ENCODE data around the gene MED13L. TPM values are rescaled to one million over a fixed set of nuclear protein-coding genes. Genes with fewer than 3 reads are reported as not detected.

MED13L gene
- total RNA-seq, 4 donors from 2014 or later: 158 to 247 (median 166) TPM

- DNase-seq (ENCODE audit: low spot score in 2 of 2): no peak
- no peak for TF ChIP-seq CTCF (IDR thresholded peaks at IDR 0.05)
- TF ChIP-seq POLR2A (IDR thresholded peaks at IDR 0.05): no peak
- 44% methylated on average over 2 of the region's 2 CpGs for WGBS, 2 donors
- intact Hi-C loops (cut with DNase I; ENCODE audit: low total_unique reads): no loop called here
- no peak overlapping the region for H3K4me3 ChIP-seq (ENCODE audit: low read depth, poor library complexity, severe bottlenecking)
Observed at GRCh38 chr12:116160231-116160630, 117.3 kb downstream of the MED13L start.

GRCh38 chr12:116159593-116160200 lies 117.8 kb downstream of the MED13L start:
- TF ChIP-seq POLR2A (IDR thresholded peaks at IDR 0.05) (no peak), CTCF (IDR thresholded peaks at IDR 0.05) (no peak)
- H3K4me3 ChIP-seq (ENCODE audit: low read depth, poor library complexity, severe bottlenecking): no peak overlapping the region
- WGBS, 2 donors: 83 to 95% methylated on average over 2 of the region's 2 CpGs
- intact Hi-C loops (cut with DNase I; ENCODE audit: low total_unique reads): no loop called here
- DNase-seq (ENCODE audit: low spot score in 2 of 2): no peak

GRCh38 chr12:116159175-116159574 lies 118.3 kb downstream of the MED13L start:
- TF ChIP-seq POLR2A (IDR thresholded peaks at IDR 0.05) (no peak), CTCF (IDR thresholded peaks at IDR 0.05) (no peak)
- 27 to 28% methylated on average over 1 of the region's 1 CpG for WGBS, 2 donors
- H3K4me3 ChIP-seq (ENCODE audit: low read depth, poor library complexity, severe bottlenecking): no peak overlapping the region
- DNase-seq (ENCODE audit: low spot score in 2 of 2): no peak
- intact Hi-C loops (cut with DNase I; ENCODE audit: low total_unique reads): no loop called here

GRCh38 chr12:116157845-116158267 lies 119.6 kb downstream of the MED13L start:
- DNase-seq (ENCODE audit: low spot score in 2 of 2): no peak
- intact Hi-C loops (cut with DNase I; ENCODE audit: low total_unique reads): no loop called here
- 71 to 74% methylated on average over 5 of the region's 5 CpGs for WGBS, 2 donors
- TF ChIP-seq CTCF (IDR thresholded peaks at IDR 0.05): no peak
- no peak for TF ChIP-seq POLR2A (IDR thresholded peaks at IDR 0.05)
- H3K4me3 ChIP-seq (ENCODE audit: low read depth, poor library complexity, severe bottlenecking): no peak overlapping the region

GRCh38 chr12:116156614-116157013 lies 120.9 kb downstream of the MED13L start:
- DNase-seq (ENCODE audit: low spot score in 2 of 2): no peak
- WGBS, 2 donors: 92 to 95% methylated on average over 4 of the region's 4 CpGs
- TF ChIP-seq CTCF (IDR thresholded peaks at IDR 0.05) (no peak), POLR2A (IDR thresholded peaks at IDR 0.05) (no peak)
- H3K4me3 ChIP-seq (ENCODE audit: low read depth, poor library complexity, severe bottlenecking): no peak overlapping the region
- intact Hi-C loops (cut with DNase I; ENCODE audit: low total_unique reads): no loop called here

GRCh38 chr12:116155383-116155782 lies 122.1 kb downstream of the MED13L start:
- DNase-seq (ENCODE audit: low spot score in 2 of 2): no peak
- TF ChIP-seq CTCF (IDR thresholded peaks at IDR 0.05): no peak
- no peak for TF ChIP-seq POLR2A (IDR thresholded peaks at IDR 0.05)
- H3K4me3 ChIP-seq (ENCODE audit: low read depth, poor library complexity, severe bottlenecking): no peak overlapping the region
- WGBS, 2 donors: 91 to 92% methylated on average over 8 of the region's 8 CpGs
- intact Hi-C loops (cut with DNase I; ENCODE audit: low total_unique reads): no loop called here

All from lower leg skin (tissue), 4 donors.